ENCODE measurements around the gene CAMKK1.

Gene CAMKK1

DNA sequence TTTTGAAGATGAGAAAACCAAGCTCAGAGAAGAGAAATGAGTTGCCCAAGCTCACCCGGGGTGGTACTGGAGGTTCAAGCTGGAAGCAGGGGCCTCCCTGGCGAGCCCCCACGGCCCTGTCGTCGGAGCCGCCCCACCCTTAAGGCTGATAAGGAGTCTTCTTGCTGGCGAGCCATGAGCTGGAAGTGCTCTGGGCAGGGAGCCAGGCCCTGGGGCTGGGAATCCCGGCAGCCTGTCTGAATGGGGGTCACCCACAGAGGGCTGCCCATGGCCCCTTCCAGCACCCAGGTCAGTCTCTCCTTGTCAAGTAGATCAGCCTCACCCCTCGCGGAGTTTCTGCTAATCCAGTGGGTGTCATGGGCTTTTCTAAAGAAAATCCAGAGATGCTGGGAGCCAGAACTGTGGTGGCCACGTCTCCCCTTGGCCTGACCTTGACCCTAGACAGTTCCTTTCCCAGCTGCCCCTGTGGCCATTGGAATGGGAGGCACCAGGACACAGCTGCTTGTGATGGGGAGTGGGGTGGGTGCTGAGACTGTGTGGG is 24.6 kb upstream of the CAMKK1 start:
- peak; percentile 27 for DNase-seq (ENCODE audit: low spot score)

DNA sequence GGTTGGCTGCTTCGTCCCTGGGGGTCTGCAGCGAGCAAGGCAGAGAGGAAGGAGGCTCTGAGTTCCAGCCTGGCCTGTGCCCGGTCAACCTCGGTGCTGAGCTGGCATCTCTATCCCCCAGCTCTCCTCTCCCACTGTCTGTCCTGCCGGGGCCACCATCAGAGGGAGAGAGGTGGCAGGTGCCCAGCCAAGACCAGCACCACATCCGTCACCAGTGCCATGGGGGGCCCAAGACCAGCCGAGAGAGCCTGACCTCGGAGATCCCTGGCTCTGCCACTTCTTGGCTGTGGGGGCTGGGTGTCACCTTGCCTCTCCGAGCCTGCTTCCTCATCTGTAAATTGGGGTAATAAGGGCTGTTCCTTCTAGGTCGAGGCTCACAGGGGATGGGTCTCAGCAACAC is 24.0 kb upstream of the CAMKK1 start:
- no peak for DNase-seq (ENCODE audit: low spot score)

DNA sequence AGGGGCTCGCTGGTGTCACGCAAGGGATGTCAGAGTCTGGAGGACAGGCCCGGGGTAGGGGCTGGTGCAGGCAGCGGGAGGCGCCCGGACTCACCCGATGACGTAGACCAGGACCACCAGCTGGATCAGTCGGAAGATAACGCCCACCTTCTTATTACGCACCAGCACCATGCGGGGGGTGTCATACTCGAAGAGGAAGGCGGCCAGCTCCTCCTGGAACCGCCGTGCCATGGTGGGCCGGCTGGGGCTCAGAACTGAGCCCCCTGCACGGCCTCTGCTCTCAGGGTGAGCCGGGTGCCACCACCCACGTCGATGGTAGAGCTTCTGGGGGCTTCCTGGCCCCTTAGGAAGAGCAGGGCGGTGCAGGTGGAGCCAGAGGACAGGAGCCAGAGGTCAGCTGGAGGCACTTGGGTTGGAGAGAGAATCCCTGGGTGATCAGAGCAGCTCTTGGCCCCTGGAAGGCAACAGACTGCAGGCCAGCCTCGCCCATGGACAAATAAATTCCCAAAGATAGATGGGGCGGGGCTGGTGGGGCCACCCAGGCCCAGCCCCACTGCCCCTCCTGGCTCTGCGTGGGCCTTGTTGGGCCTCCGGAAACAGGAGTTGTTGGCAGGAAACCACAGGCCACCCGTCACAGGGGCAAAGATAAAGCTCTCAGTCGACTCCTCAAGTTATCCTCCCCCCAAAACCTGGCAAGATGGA is 23.3 kb upstream of the CAMKK1 start, which contains the start of gene P2RX1:
Gene P2RX1 (minus strand): TSS at position 471 of the 702 bp plus-strand sequence. CDS start 240 bp downstream, at position 231.
- DNase-seq (ENCODE audit: low spot score), result peak; percentile 29

DNA sequence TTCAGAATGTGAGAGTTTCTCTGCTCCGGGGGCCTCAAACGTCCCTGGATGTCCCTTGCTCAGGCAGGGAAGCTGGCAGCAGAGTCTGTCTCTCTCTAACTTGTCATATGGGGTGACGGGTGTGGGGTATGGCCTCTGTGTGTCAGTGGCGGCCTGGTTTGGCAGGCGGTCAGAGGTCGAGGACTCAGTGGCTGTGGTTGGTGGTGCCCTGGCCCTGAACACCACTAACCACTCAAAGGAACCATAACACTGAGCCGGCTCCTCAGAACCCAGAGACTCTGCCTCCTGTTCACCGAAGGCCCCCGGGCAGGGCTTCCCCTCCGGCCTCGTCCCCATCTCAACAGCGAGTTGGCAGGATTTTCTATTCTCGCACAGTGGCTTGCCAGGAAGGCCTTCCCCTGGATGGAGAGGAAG is 22.7 kb upstream of the CAMKK1 start:
- DNase-seq (ENCODE audit: low spot score), result no peak

DNA sequence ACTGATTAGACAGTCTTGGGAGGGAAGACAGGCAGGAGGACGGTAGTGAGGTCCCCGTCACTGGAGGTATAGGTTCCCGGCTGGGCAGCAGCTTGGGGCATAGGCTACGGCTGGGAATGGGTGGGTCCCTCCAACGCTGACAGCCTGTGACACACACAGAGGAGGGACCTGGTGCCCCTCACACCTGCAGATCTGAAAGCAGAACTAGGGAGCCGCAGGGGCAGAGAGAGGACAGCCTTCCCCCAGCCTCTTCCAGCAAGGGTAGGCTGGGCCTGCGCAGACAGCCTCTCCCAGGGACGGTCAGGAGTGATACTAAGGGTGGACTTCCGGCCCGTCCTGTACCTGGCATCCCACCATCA is 21.4 kb upstream of the CAMKK1 start:
- no peak for DNase-seq (ENCODE audit: low spot score)

DNA sequence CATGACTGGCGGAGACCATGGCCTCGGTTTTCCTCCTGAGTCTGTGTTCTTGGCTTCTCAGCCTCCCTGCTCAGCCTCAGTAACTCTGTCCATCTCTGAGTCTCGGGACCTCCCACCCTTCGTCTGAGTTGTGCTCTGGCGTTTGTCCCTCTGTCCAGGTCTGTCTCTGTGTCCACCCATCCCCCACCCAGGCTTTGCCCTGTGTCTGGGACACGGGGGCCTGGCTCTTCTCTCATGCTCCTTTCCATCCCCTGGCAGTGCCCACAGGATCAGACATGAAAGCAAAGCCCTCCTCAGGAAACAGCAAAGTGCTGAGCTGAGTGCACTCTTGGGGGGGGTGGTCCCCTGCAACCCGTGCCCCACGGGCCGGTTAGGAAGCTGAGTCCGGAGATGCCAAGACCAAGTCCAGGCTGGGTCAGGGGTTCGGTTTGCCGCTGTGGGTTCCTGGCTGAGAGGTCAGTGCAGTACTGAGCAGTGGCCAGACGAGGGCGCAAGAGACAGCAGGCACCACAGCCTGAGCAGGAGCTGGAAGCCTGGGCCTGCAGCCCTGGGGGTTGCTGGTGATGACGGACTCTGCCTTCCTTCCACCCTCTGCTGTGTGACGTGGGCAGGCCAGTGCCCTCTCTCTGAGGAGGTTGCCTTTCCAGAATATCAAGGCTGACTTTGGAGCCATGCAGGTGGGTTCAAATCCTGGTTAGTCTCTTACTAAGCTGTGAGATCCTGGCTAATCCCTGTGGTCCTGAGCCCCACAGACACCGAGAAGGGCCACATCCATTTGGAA is 20.9 kb upstream of the CAMKK1 start:
- DNase-seq (ENCODE audit: low spot score), result peak; percentile 93

DNA sequence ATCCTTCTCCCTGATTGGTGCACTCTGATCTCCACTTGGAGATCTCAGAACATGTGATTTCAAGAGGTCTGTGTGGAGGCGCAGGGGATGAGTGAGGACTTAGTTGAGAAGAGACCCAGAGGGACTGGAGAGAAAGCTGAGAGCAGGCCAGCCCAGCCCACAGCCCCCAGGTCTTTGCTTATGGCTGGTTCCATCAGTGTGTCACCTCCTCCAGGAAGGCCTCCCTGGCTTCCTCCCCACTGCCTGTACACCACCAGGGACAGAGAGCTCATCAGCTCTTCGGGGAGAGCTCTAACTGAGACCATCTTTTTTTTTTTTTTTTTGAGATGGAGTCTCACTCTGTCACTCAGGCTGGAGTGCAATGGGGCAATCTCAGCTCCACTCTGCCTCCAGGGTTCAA is 20.0 kb upstream of the CAMKK1 start:
- DNase-seq (ENCODE audit: low spot score), result no peak

DNA sequence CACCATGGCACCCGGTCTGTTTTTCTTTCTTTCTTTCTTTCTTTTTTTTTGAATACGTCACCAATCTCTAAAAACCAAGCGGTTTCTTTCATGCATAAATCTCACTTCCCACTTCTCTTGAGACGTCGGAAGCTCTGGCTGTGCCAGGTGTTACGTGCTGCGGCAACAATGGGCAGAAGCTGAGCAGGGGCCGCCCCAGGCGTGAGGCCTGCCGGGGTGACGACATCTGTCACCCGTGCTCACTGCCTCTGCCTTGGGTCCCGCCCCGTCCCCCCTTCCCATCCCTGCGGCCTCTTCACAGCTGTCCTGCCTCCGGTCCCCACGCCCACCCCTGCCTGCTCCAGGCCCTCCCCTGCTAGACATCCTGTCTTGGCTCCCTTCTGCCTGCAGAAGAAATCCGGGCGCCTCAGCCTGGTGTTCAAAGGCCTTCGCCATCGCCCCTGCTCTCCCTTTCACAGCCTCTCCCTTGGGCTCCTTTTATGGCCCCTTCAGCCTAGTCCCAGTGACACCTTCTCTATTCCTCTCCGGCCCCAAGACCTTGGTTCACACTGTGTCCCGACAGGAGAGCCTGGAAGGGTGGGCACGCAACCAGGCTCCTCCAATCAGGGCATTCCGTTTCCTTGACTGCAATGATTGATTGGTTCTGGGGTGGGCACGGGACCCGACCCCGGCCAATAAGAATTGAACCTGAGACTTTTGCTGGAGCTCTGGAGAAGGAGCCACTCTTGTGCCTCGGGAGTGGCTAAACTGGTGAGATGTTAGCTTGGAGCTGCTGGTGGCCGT is 18.6 kb upstream of the CAMKK1 start:
- no peak for DNase-seq (ENCODE audit: low spot score)

DNA sequence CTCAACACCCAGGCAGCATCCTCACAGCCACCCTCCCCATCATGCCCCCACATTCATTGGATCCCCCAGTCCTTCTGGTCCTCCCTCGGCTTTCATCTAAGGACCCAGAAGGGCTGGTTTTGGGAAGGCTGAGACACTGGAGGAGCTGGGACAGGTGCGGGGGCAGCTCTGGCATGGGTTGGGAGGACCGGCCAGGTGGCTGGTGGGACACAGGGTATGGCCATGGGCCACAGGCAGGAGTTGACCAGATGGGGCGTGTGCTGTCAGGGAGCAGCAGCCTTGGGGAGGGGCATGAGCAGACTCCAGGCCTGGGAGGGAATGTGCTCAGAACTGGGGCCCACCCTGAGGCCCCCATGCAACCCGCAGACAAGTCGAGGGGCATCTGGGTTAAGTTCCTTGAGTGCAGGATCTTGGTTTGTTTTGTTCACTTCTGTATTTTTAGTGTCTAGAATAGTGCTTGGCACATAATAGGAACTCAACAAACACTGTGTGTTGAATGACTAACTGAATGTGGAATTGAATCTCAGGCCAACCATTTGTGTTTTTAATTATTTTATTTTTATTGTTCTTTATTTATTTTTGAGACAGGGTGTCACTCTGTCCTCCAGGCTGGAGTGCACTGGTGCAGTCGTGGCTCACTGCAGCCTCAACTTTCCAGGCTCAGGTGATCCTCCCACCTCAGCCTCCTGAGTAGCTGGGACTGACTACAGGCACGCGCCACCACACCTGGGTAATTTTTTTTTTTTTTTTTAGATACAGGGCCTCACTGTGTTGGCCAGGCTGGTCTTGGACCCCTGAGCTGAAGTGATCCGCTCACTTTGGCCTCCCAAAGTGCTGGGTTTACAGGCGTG is 17.8 kb upstream of the CAMKK1 start:
- DNase-seq (ENCODE audit: low spot score), result no peak

DNA sequence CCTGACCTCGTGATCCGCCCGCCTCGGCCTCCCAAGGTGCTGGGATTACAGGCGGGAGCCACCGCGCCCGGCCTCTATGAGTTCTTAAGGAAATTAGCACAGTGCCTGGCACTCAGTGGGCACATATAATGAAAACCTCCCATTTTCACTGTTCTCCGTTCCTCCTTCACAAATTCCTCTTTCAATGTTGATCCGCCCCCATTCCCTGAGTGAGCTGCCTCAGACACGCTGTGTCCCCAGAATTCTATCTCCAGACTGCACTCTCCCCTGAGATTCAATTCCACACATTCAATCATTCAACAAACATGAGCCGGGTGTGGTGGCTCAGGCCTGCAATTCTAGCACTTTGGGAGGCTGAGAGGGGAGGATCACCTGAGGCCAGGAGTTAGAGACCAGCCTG is 16.4 kb upstream of the CAMKK1 start:
- DNase-seq (ENCODE audit: low spot score), result no peak

DNA sequence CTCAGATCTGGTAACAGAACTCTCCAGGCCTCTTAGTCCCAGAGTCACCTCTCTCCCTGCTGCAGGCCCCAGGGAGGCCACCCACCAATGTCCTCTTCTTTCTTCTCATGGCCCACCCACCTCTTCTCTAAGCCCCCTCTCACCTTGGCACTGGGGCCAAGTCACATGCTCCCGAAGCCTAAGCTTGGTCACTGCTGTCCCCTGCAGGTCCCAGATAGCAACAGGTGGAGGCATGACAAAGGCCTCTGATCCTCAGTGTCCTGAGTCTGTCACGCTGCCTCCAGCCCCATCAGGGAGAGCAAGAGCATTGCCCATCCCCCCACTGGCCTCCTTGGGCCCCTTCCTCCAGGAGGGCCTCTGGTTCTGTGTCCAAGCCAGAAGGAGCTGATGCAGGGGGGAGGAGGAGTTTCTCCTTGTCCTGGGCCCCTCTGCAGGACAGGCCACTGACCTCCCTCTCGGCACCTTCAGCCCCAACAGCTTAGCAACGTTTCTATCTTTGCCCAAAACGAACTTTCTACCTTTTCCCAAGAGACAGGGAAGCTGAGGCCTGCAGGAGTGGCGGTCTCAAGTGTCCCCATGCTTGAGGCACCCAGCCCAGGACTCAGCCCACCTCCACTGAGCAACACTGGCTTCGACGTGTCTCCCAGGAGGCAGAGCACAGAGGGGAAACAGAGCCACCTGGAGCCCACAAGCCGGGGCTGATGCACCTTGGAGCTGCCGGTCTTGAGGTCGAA is 14.8 kb upstream of the CAMKK1 start:
- DNase-seq (ENCODE audit: low spot score), result no peak

DNA sequence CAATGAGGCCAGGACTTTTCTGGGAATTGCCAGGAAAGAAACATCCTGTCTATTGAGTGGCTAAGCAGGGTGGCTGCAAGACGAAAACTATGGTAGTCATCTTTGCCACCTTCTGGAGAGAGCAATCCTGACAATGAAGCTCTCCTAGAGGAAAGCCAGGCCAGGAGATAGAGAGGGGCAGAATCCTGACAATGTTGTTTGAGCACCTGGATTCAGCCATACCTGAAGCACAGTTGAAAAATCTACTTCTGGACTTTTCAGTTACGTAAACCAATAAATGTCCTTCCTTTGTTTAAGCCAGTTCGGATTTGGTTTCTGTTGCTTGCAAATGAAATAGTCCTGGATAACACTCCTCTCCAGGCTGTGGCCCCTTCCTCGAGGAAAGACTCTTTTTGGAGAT is 14.0 kb upstream of the CAMKK1 start:
- DNase-seq (ENCODE audit: low spot score), result no peak

DNA sequence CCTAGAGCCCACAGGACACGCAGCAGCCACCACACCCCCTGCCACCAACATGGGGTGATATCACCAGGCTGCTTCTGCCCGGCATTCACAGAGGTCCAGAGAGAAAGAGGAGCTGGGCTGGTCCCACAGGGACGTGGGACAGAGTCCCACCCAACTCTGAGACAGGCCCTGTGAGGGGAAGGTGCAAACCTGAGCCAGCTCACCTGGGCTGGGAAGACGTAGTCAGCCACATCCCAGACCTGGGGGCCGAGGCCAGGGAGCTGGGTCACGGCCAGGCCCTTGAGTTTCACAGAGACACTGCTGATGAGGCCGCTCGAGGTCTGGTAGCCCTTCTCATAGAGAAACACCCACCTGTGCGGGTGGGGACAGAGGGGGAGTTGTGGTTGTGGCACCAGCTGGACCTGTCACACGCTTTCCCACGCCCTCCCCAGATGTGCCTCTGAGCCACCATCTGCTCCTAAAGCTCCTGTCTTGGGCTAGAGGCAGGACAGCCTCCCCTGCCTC is 12.2 kb upstream of the CAMKK1 start:
- no peak for DNase-seq (ENCODE audit: low spot score)

DNA sequence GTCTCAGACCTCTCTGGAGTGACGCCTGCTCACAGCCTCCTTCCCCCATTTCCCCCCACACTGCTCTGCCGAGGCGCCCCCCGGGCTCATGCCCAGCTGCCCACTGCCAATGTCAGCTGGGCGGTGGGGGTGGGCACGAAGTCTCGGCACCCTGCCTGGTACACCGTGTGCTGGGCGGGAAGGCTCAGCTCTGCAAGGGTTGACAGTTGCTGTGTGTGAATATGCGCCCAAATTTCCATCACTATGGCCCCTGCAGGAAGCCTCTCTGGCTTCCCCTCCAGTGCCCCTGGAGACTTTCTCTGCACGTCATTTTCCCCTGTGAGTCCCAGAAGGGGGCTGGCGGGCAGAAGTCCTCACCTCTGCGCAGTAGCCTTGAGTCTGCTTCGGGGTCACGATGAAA is 11.6 kb upstream of the CAMKK1 start:
- DNase-seq (ENCODE audit: low spot score), result no peak

DNA sequence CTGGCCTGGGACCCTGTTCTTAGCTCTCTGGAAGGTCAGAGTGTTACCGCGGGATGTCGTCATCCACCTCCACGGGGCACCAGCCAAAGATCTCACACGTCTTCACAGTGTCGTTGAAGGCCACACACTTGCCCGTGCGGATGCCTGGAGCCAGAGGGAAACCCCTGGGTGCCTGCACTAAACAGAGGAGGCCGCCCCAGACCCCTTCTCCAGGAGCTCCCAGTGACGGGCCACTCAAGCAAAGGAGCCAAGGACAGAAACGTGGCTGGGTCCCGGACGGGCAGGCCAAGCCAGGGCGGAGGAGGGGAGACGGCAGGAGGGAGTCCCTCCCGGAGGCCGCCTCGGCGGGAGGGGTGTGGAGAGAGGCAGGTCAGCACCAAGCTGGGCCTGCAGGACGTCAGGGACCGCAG is 11.0 kb upstream of the CAMKK1 start:
- no peak for DNase-seq (ENCODE audit: low spot score)

DNA sequence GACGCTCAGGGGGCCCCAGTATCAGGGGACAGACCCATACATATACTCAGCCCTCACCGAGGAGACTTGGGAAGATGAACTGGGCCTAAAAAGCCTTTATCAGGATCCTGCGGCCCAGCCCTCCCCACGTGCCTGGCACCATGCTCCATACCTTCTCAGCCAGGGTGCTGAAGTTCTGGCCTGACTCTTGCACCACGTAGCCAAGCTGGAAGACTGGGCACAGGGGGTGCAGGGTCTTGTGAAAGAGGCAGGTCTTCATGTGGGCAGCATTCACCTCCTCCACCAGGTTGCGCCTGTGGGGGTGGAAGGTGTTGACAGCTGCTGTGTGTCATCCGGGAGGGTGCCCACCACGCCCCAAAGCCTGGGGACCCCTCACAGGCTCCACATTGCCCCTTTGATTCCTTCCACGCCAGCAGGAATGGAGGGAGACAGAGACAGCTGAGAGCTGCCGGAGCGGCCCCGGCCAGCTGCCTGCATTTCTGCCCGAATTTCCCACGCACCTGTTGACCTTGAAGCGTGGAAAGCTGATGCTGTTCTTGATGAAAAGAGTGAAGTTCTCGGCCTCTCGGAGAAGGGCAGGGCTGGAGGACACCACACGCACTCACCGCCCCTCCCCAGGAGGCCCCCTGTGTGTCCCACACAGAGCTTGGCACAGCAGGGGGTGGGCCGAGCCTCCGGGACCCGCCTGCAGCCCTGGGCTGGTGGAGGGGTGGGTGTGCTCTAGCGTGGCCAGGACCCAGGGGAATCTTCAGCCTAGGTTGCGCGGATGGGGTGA is 10.4 kb upstream of the CAMKK1 start:
- DNase-seq (ENCODE audit: low spot score), result no peak

DNA sequence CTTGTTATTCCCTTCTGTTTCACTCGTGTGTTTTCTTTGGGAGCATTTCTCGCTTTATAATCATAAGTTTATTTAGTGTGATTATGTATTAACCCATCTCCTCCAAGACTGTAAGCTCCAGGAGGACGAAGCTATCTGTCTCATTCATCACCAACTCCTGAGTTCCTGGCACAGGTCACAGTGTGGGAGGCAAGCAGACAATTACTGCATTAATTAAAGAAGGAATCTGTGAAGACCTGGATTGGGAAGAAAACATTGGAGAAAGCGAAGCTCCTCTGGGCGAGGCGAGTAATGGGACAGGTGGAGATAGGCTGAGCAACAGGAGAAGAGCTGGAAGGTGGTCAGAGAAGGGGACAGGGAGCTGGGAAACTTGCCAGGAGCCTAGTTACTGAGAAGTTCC is 7.8 kb upstream of the CAMKK1 start:
- DNase-seq (ENCODE audit: low spot score), result no peak

DNA sequence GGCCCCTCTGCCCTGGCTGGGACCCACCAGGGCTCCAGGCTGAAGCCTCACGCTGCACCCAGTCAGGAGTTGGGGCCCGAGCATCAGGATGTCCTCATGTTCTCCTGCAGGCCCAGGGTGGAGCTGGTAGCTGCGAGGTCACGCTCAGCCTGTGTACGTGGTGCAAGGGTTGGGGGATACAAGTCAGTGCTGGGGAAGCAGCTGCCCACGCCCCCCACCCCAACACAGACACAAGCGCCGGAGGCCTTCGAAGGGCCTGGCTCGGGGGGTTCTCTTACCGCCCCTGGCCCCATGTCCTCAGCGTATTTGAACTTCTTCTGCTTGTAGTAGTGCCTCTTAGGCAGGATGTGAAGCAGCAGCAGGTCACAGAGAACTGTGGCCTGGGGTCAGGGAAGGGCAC is 4.9 kb upstream of the CAMKK1 start:
- DNase-seq (ENCODE audit: low spot score), result no peak

DNA sequence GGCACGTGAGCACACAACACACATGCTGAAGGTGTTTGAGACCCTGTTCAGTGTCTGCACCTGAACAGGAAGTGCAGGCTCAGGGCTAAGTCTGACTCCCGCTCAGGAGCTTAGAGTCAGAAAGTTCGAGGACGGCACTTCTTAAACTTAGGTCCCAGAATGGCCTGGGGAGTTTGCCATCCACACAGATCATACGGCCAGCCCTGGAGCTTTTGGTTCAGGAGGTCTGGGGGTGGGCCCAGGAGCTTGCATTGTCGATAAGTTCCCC is 4.0 kb upstream of the CAMKK1 start:
- DNase-seq (ENCODE audit: low spot score), result no peak
